ENCODE data around the gene CDK6. TPM values are rescaled to one million over a fixed set of nuclear protein-coding genes. Genes with fewer than 3 reads are reported as not detected.
"Not testable (repeated sequence)": the region's sequence is repeated elsewhere in the genome, so short reads cannot be mapped to it uniquely, and the experiment has no call there.

Gene CDK6
- polyA plus RNA-seq (2012; ENCODE audit: missing spikeins), result 19.7 TPM

- FAIRE-seq, result peak; percentile 75
- peak; percentile 47 for DNase-seq (ENCODE audit: insufficient read length)
- peak; percentile 36; the same call in 1 of the 2 replicates for TF ChIP-seq POLR2A (IDR thresholded peaks at IDR 0.05; ENCODE audit: low read depth, low read length)
- TF ChIP-seq POLR2AphosphoS5 (IDR thresholded peaks at IDR 0.05; ENCODE audit: low read depth, low read length), result no peak
- peak; percentile 49; the same call in 1 of the 2 replicates for TF ChIP-seq TAF1 (IDR thresholded peaks at IDR 0.05; ENCODE audit: borderline replicate concordance, low read depth, low read length)
Observed at GRCh38 chr7:92836489-92836999, at the start of gene CDK6. Gene CDK6 (minus strand): TSS chr7:92836573. CDS start chr7:92833323, 3,250 bp downstream.

GRCh38 chr7:92886039-92886438, 49.7 kb upstream of the CDK6 start:
- DNase-seq (ENCODE audit: insufficient read length), result not testable (repeated sequence)

GRCh38 chr7:92884218-92884617, 47.8 kb upstream of the CDK6 start:
- TF ChIP-seq POLR2AphosphoS5 (IDR thresholded peaks at IDR 0.05; ENCODE audit: low read depth, low read length), result no peak
- TF ChIP-seq POLR2A (IDR thresholded peaks at IDR 0.05; ENCODE audit: low read depth, low read length), result no peak
- TF ChIP-seq TAF1 (IDR thresholded peaks at IDR 0.05; ENCODE audit: borderline replicate concordance, low read depth, low read length), result no peak
- FAIRE-seq, result no peak

More at GRCh38 chr7:92886039-92886438, 49.7 kb upstream of the CDK6 start:
- FAIRE-seq, result not testable (repeated sequence)

GRCh38 chr7:92882760-92883159, 46.4 kb upstream of the CDK6 start:
- TF ChIP-seq POLR2A (IDR thresholded peaks at IDR 0.05; ENCODE audit: low read depth, low read length), result no peak
- no peak for TF ChIP-seq POLR2AphosphoS5 (IDR thresholded peaks at IDR 0.05; ENCODE audit: low read depth, low read length)
- no peak for TF ChIP-seq TAF1 (IDR thresholded peaks at IDR 0.05; ENCODE audit: borderline replicate concordance, low read depth, low read length)
- FAIRE-seq, result peak; percentile 64
- no peak for DNase-seq (ENCODE audit: insufficient read length)

More at GRCh38 chr7:92884218-92884617, 47.8 kb upstream of the CDK6 start:
- no peak for DNase-seq (ENCODE audit: insufficient read length)

GRCh38 chr7:92881091-92881485, 44.7 kb upstream of the CDK6 start:
- TF ChIP-seq TAF1 (IDR thresholded peaks at IDR 0.05; ENCODE audit: borderline replicate concordance, low read depth, low read length) (no peak), POLR2A (IDR thresholded peaks at IDR 0.05; ENCODE audit: low read depth, low read length) (no peak), POLR2AphosphoS5 (IDR thresholded peaks at IDR 0.05; ENCODE audit: low read depth, low read length) (no peak)
- DNase-seq (ENCODE audit: insufficient read length) (no peak), FAIRE-seq (no peak)

- DNase-seq (ENCODE audit: insufficient read length) (no peak), FAIRE-seq (peak; percentile 78)
- TF ChIP-seq TAF1 (IDR thresholded peaks at IDR 0.05; ENCODE audit: borderline replicate concordance, low read depth, low read length) (no peak), POLR2A (IDR thresholded peaks at IDR 0.05; ENCODE audit: low read depth, low read length) (no peak), POLR2AphosphoS5 (IDR thresholded peaks at IDR 0.05; ENCODE audit: low read depth, low read length) (no peak)
Observed at GRCh38 chr7:92880212-92881090, 44.1 kb upstream of the CDK6 start.

- no peak for TF ChIP-seq TAF1 (IDR thresholded peaks at IDR 0.05; ENCODE audit: borderline replicate concordance, low read depth, low read length)
- no peak for TF ChIP-seq POLR2A (IDR thresholded peaks at IDR 0.05; ENCODE audit: low read depth, low read length)
- no peak for TF ChIP-seq POLR2AphosphoS5 (IDR thresholded peaks at IDR 0.05; ENCODE audit: low read depth, low read length)
- FAIRE-seq, result no peak
- no peak for DNase-seq (ENCODE audit: insufficient read length)
Observed at GRCh38 chr7:92877367-92877766, 41.0 kb upstream of the CDK6 start.

GRCh38 chr7:92876836-92877235, 40.5 kb upstream of the CDK6 start:
- DNase-seq (ENCODE audit: insufficient read length), result no peak
- TF ChIP-seq POLR2AphosphoS5 (IDR thresholded peaks at IDR 0.05; ENCODE audit: low read depth, low read length) (no peak), POLR2A (IDR thresholded peaks at IDR 0.05; ENCODE audit: low read depth, low read length) (no peak), TAF1 (IDR thresholded peaks at IDR 0.05; ENCODE audit: borderline replicate concordance, low read depth, low read length) (no peak)
- peak; percentile 36 for FAIRE-seq

GRCh38 chr7:92875719-92876118, 39.3 kb upstream of the CDK6 start:
- TF ChIP-seq TAF1 (IDR thresholded peaks at IDR 0.05; ENCODE audit: borderline replicate concordance, low read depth, low read length) (no peak), POLR2AphosphoS5 (IDR thresholded peaks at IDR 0.05; ENCODE audit: low read depth, low read length) (no peak), POLR2A (IDR thresholded peaks at IDR 0.05; ENCODE audit: low read depth, low read length) (no peak)
- no peak for FAIRE-seq
- no peak for DNase-seq (ENCODE audit: insufficient read length)

GRCh38 chr7:92875173-92875572, 38.8 kb upstream of the CDK6 start:
- FAIRE-seq, result no peak
- no peak for DNase-seq (ENCODE audit: insufficient read length)
- TF ChIP-seq POLR2A (IDR thresholded peaks at IDR 0.05; ENCODE audit: low read depth, low read length), result no peak
- TF ChIP-seq TAF1 (IDR thresholded peaks at IDR 0.05; ENCODE audit: borderline replicate concordance, low read depth, low read length), result no peak
- TF ChIP-seq POLR2AphosphoS5 (IDR thresholded peaks at IDR 0.05; ENCODE audit: low read depth, low read length), result no peak

GRCh38 chr7:92874567-92874966, 38.2 kb upstream of the CDK6 start:
- FAIRE-seq (no peak), DNase-seq (ENCODE audit: insufficient read length) (no peak)
- no peak for TF ChIP-seq POLR2AphosphoS5 (IDR thresholded peaks at IDR 0.05; ENCODE audit: low read depth, low read length)
- no peak for TF ChIP-seq POLR2A (IDR thresholded peaks at IDR 0.05; ENCODE audit: low read depth, low read length)
- TF ChIP-seq TAF1 (IDR thresholded peaks at IDR 0.05; ENCODE audit: borderline replicate concordance, low read depth, low read length), result no peak

- no peak for TF ChIP-seq POLR2A (IDR thresholded peaks at IDR 0.05; ENCODE audit: low read depth, low read length)
- no peak for TF ChIP-seq TAF1 (IDR thresholded peaks at IDR 0.05; ENCODE audit: borderline replicate concordance, low read depth, low read length)
- FAIRE-seq (no peak), DNase-seq (ENCODE audit: insufficient read length) (no peak)
Observed at GRCh38 chr7:92873776-92874175, 37.4 kb upstream of the CDK6 start.
